ENCODE measurements around the gene R3HDM4. TPM values are rescaled to one million over a fixed set of nuclear protein-coding genes. Genes with fewer than 3 reads are reported as not detected.
A peak's percentile ranks its signal among the peaks of the same experiment; 100 is the strongest.

Gene R3HDM4
- total RNA-seq, 4 donors from 2014 or later, result 23.7 to 44.9 (median 32.9) TPM

DNA sequence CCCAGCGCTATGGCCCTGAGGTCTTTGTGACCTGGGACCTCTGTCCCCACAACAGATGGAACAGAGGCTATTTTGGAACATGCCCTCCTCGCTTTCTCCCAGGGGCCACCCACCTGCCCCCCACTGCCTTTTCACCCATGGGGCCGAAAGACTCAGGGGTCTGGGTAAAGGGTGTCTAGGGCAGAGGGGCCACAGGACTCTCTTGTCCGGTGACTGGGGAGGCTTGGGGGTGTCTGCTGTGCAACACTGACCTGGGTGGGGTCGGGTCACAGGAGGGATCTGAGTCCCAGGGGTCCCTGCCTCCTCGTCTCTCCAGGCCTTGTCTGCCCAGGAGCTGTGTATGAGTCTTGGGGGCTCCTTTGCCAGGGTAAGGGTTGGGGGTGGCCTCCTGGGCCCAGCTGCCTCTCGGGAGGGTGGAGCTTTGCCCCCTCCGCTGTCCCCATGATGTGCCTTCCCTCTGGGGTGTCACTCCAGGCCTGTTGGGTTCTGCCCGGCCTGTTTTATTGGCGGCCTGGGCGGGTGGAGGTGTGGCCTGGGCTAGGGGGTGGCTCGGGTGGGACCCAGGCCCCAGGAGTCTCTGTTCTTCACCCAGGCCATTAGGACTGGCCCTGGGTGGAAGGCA, 14.9 kb upstream of the R3HDM4 start:
- no peaks in the 10 kb centered on the region for H3K27me3 ChIP-seq
- peaks cover 0 to 15% of the 10 kb centered on the region in 2 donors for H3K36me3 ChIP-seq
- H3K27ac ChIP-seq, result peak overlapping the region in 3 of 4 donors; percentile 84 to 89 (median 85)
- no peak for ATAC-seq
- H3K4me1 ChIP-seq, result peaks cover 0 to 57% (median 18%) of the 10 kb centered on the region in 3 donors
- WGBS, 2 donors (ENCODE audit: low coverage in 1 of 2), result 100% methylated on average over 2 of the region's 12 CpGs; no CpG with 5 or more reads in 1 of the 2 donors
- no peaks in the 10 kb centered on the region for H3K9me3 ChIP-seq
- TF ChIP-seq EP300 (IDR thresholded peaks at IDR 0.05) (no peak), POLR2AphosphoS5 (IDR thresholded peaks at IDR 0.05) (no peak), POLR2A (IDR thresholded peaks at IDR 0.05) (no peak)
- TF ChIP-seq, protein P1, sequence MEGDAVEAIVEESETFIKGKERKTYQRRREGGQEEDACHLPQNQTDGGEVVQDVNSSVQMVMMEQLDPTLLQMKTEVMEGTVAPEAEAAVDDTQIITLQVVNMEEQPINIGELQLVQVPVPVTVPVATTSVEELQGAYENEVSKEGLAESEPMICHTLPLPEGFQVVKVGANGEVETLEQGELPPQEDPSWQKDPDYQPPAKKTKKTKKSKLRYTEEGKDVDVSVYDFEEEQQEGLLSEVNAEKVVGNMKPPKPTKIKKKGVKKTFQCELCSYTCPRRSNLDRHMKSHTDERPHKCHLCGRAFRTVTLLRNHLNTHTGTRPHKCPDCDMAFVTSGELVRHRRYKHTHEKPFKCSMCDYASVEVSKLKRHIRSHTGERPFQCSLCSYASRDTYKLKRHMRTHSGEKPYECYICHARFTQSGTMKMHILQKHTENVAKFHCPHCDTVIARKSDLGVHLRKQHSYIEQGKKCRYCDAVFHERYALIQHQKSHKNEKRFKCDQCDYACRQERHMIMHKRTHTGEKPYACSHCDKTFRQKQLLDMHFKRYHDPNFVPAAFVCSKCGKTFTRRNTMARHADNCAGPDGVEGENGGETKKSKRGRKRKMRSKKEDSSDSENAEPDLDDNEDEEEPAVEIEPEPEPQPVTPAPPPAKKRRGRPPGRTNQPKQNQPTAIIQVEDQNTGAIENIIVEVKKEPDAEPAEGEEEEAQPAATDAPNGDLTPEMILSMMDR (IDR thresholded peaks at IDR 0.05), result no peak
- peak overlapping the region in 1 of 2 donors; percentile 93 for H3K4me3 ChIP-seq

- Histone ChIP-seq H3K27me3 (no peaks in the 10 kb centered on the region), H3K36me3 (peaks cover 0 to 15% of the 10 kb centered on the region in 2 donors), H3K4me1 (peaks cover 0 to 52% (median 13%) of the 10 kb centered on the region in 3 donors), H3K4me3 (peak overlapping the region; percentile 79 to 93), H3K9me3 (no peaks in the 10 kb centered on the region), H3K27ac (peak overlapping the region; percentile 64 to 89 (median 84))
- TF ChIP-seq POLR2A (IDR thresholded peaks at IDR 0.05) (no peak), POLR2AphosphoS5 (IDR thresholded peaks at IDR 0.05) (no peak), EP300 (IDR thresholded peaks at IDR 0.05) (no peak)
- TF ChIP-seq, protein P1 (IDR thresholded peaks at IDR 0.05), result no peak
- no CpG with 5 or more reads among the region's 15 CpGs for WGBS, 2 donors (ENCODE audit: low coverage in 1 of 2)
- no peak for ATAC-seq
Measured at GRCh38 chr19:927351-927779, 14.3 kb upstream of the R3HDM4 start.

DNA sequence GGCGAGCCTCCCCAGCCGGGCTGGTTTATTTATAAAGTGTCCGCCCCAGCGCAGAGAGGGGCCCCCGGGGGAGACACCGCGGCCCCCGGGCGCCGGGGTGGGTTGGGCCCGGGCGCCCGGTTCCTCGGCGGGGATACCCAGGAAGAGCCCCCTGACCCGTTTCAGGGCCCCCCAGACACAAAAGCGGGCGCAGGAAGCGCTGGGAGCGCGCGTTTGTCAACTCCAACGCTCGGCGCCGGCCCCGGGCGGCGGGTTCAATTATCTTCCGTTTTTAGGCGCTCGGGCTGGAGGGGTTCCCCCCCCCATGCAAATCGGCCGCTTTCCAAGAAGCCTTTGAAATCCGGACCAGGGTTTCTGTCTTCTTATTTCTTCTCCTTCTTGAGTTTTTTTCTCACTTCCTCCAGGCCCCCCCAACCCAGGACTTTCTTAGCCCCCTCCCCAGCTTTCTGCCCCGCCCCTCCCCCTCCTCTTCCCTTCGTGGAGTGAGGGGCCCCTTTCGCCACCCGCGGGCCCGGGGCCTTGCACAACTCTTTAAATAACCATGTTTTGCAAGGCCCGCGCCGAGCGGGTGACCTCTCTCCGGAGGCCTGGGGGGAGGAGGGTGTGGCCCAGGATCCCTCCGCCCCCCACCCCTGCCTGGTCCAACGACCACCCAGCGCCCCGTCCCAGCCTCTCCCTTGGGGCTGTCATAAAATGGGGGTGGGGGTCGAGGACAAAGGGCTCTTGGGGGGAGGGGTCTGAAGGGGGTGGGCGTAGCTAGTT, 13.8 kb upstream of the R3HDM4 start:
- peak overlapping the region; percentile 64 to 89 (median 84) for H3K27ac ChIP-seq
- H3K36me3 ChIP-seq, result peaks cover 0 to 15% of the 10 kb centered on the region in 2 donors
- peak overlapping the region; percentile 79 to 93 for H3K4me3 ChIP-seq
- TF ChIP-seq POLR2AphosphoS5 (IDR thresholded peaks at IDR 0.05), result no peak
- TF ChIP-seq EP300 (IDR thresholded peaks at IDR 0.05), result no peak
- TF ChIP-seq POLR2A (IDR thresholded peaks at IDR 0.05), result no peak
- TF ChIP-seq, protein P1 (IDR thresholded peaks at IDR 0.05), result no peak
- H3K4me1 ChIP-seq, result peaks cover 0 to 48% (median 11%) of the 10 kb centered on the region in 3 donors
- 0% methylated on average over 18 of the region's 52 CpGs; no CpG with 5 or more reads in 1 of the 2 donors for WGBS, 2 donors (ENCODE audit: low coverage in 1 of 2)
- no peaks in the 10 kb centered on the region for H3K9me3 ChIP-seq
- ATAC-seq, result peak; percentile 41
- H3K27me3 ChIP-seq, result no peaks in the 10 kb centered on the region

DNA sequence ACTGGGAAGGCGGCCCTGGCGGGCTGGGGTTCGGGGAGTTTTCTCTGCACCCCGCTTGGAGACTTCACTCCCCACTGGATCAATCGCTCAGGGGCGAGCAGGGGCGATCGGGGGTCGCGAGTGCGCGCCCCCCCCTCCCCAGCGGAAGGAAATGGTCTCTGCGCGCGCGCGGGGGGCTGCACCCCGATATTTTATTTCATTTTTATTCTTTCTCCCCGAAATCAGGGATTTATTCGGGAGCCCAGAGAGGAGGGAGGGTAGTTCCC, 13.2 kb upstream of the R3HDM4 start:
- Histone ChIP-seq H3K36me3 (peaks cover 0 to 15% of the 10 kb centered on the region in 2 donors), H3K4me3 (peak overlapping the region; percentile 79 to 93), H3K4me1 (peaks cover 0 to 53% (median 11%) of the 10 kb centered on the region in 3 donors), H3K9me3 (no peaks in the 10 kb centered on the region), H3K27me3 (peaks cover 3% of the 10 kb centered on the region), H3K27ac (peak overlapping the region; percentile 64 to 89 (median 84))
- no CpG with 5 or more reads among the region's 21 CpGs for WGBS, 2 donors (ENCODE audit: low coverage in 1 of 2)
- ATAC-seq, result no peak
- TF ChIP-seq POLR2AphosphoS5 (IDR thresholded peaks at IDR 0.05) (no peak), EP300 (IDR thresholded peaks at IDR 0.05) (no peak), POLR2A (IDR thresholded peaks at IDR 0.05) (no peak)
- TF ChIP-seq, protein P1 (IDR thresholded peaks at IDR 0.05), result no peak

Data from gastroesophageal sphincter (tissue), 4 donors.